Measurements from ENCODE around the gene FBXL13. TPM values are rescaled to one million over a fixed set of nuclear protein-coding genes. Genes with fewer than 3 reads are reported as not detected.
A peak's percentile ranks its signal among the peaks of the same experiment; 100 is the strongest.
"Not testable (repeated sequence)": the region's sequence is repeated elsewhere in the genome, so short reads cannot be mapped to it uniquely, and the experiment has no call there.

Gene FBXL13
- total and polyA plus RNA-seq, 2 experiments from 2014 or later, result 0.24 to 0.43 TPM

DNA sequence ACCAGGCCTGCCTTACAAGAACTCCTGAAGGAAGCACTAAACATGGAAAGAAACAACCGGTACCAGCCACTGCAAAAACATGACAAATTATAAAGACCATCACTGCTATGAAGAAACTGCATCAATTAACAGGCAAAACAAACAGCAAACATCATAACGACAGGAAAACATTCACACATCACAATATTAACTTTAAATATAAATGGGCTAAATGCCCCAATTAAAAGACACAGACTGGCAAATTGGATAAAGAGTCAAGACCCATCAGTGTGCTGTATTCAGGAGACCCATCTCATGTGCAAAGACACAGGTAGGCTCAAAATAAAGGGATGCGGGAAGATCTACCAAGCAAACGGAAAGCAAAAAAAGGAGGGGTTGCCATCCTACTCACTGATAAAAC is 120.2 kb downstream of the FBXL13 start:
- H3K4me3 ChIP-seq, result not testable (repeated sequence)
- WGBS, 2 experiments (ENCODE audit: low coverage in 1 of 2, low lambda C conversion rate in 2 of 2, missing lambda C conversion rate in 2 of 2), result 88 to 94% methylated on average over 4 of the region's 4 CpGs

GRCh38 chr7:102953406-102953805 is 121.2 kb downstream of the FBXL13 start:
- no peak overlapping the region for H3K4me2 ChIP-seq (ENCODE audit: unreplicated experiment)
- TF ChIP-seq EZH2phosphoT487 (IDR thresholded peaks at IDR 0.05; ENCODE audit: insufficient read depth, low read depth), result no peak
- TF ChIP-seq EZH2 (IDR thresholded peaks at IDR 0.05; ENCODE audit: insufficient read depth, poor library complexity, severe bottlenecking), result no peak
- H3K79me2 ChIP-seq (ENCODE audit: insufficient read depth), result no peaks in the 10 kb centered on the region
- no peaks in the 10 kb centered on the region for H3F3A ChIP-seq (ENCODE audit: insufficient read depth)
- no peaks in the 10 kb centered on the region for H3K27me3 ChIP-seq (replicated peaks; ENCODE audit: insufficient read depth)
- no peaks in the 10 kb centered on the region for H4K20me1 ChIP-seq (ENCODE audit: insufficient read depth)
- no peak overlapping the region for H3K27ac ChIP-seq
- no peaks in the 10 kb centered on the region for H3K9me3 ChIP-seq (ENCODE audit: low read depth)
- H2AFZ ChIP-seq, result no peak overlapping the region
- no peaks in the 10 kb centered on the region for H3K9me2 ChIP-seq (ENCODE audit: insufficient read depth)
- no peaks in the 10 kb centered on the region for H3K4me1 ChIP-seq (ENCODE audit: insufficient read depth)
- H3K4me3 ChIP-seq, result no peak overlapping the region
- in situ Hi-C loops (cut with MboI), result no loop called here
- no peak overlapping the region for H3K9ac ChIP-seq
- no peak for DNase-seq
- no peaks in the 10 kb centered on the region for H3K36me3 ChIP-seq (ENCODE audit: low read depth)

More for the DNA sequence above, 120.2 kb downstream of the FBXL13 start:
- H3K27me3 ChIP-seq (replicated peaks; ENCODE audit: insufficient read depth); H3K36me3 ChIP-seq (ENCODE audit: low read depth); H3K9me2 ChIP-seq (ENCODE audit: insufficient read depth); H3K4me1 ChIP-seq (ENCODE audit: insufficient read depth); H3F3A ChIP-seq (ENCODE audit: insufficient read depth); DNase-seq; H3K27ac ChIP-seq; H3K79me2 ChIP-seq (ENCODE audit: insufficient read depth); H4K20me1 ChIP-seq (ENCODE audit: insufficient read depth); H3K4me2 ChIP-seq (ENCODE audit: unreplicated experiment); in situ Hi-C loops (cut with MboI); H3K9me3 ChIP-seq (ENCODE audit: low read depth); H3K9ac ChIP-seq; H2AFZ ChIP-seq: not testable (repeated sequence)

- no peak overlapping the region for H3K27ac ChIP-seq
- no peaks in the 10 kb centered on the region for H3K79me2 ChIP-seq (ENCODE audit: insufficient read depth)
- no peak overlapping the region for H2AFZ ChIP-seq
- WGBS, 2 experiments (ENCODE audit: low coverage in 1 of 2, low lambda C conversion rate in 2 of 2, missing lambda C conversion rate in 2 of 2), result 81 to 89% methylated on average over 3 of the region's 3 CpGs
- no peak overlapping the region for H3K4me2 ChIP-seq (ENCODE audit: unreplicated experiment)
- no peaks in the 10 kb centered on the region for H3F3A ChIP-seq (ENCODE audit: insufficient read depth)
- no peaks in the 10 kb centered on the region for H3K4me1 ChIP-seq (ENCODE audit: insufficient read depth)
- H4K20me1 ChIP-seq (ENCODE audit: insufficient read depth), result no peaks in the 10 kb centered on the region
- in situ Hi-C loops (cut with MboI), result no loop called here
- no peaks in the 10 kb centered on the region for H3K36me3 ChIP-seq (ENCODE audit: low read depth)
- H3K9me3 ChIP-seq (ENCODE audit: low read depth), result no peaks in the 10 kb centered on the region
- no peaks in the 10 kb centered on the region for H3K9me2 ChIP-seq (ENCODE audit: insufficient read depth)
- no peak overlapping the region for H3K4me3 ChIP-seq
- H3K27me3 ChIP-seq (replicated peaks; ENCODE audit: insufficient read depth), result no peaks in the 10 kb centered on the region
- no peak for TF ChIP-seq EZH2phosphoT487 (IDR thresholded peaks at IDR 0.05; ENCODE audit: insufficient read depth, low read depth)
- no peak for TF ChIP-seq EZH2 (IDR thresholded peaks at IDR 0.05; ENCODE audit: insufficient read depth, poor library complexity, severe bottlenecking)
- DNase-seq, result no peak
- no peak overlapping the region for H3K9ac ChIP-seq
Measured at GRCh38 chr7:102951839-102952238, 122.8 kb downstream of the FBXL13 start.

DNA sequence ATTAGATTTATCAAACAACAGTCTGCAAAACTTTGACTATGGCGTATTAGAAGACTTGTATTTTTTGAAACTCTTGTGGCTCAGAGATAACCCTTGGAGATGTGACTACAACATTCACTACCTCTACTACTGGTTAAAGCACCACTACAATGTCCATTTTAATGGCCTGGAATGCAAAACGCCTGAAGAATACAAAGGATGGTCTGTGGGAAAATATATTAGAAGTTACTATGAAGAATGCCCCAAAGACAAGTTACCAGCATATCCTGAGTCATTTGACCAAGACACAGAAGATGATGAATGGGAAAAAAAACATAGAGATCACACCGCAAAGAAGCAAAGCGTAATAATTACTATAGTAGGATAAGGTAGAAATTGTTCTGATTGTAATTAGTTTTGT is 130.4 kb downstream of the FBXL13 start:
- no peak overlapping the region for H3K27ac ChIP-seq
- TF ChIP-seq EZH2 (IDR thresholded peaks at IDR 0.05; ENCODE audit: insufficient read depth, poor library complexity, severe bottlenecking) (no peak), EZH2phosphoT487 (IDR thresholded peaks at IDR 0.05; ENCODE audit: insufficient read depth, low read depth) (no peak)
- H4K20me1 ChIP-seq (ENCODE audit: insufficient read depth), result no peaks in the 10 kb centered on the region
- no peak overlapping the region for H3K4me3 ChIP-seq
- in situ Hi-C loops (cut with MboI), result no loop called here
- H2AFZ ChIP-seq, result no peak overlapping the region
- peaks cover 10% of the 10 kb centered on the region; the same call in 1 of the 2 replicates for H3K4me1 ChIP-seq (ENCODE audit: insufficient read depth)
- H3K27me3 ChIP-seq (replicated peaks; ENCODE audit: insufficient read depth), result no peaks in the 10 kb centered on the region
- H3F3A ChIP-seq (ENCODE audit: insufficient read depth), result no peaks in the 10 kb centered on the region
- H3K9me2 ChIP-seq (ENCODE audit: insufficient read depth), result no peaks in the 10 kb centered on the region
- H3K4me2 ChIP-seq (ENCODE audit: unreplicated experiment), result no peak overlapping the region
- H3K9ac ChIP-seq, result no peak overlapping the region
- 98 to 99% methylated on average over 4 of the region's 4 CpGs for WGBS, 2 experiments (ENCODE audit: low coverage in 1 of 2, low lambda C conversion rate in 2 of 2, missing lambda C conversion rate in 2 of 2)
- H3K36me3 ChIP-seq (ENCODE audit: low read depth), result no peaks in the 10 kb centered on the region
- DNase-seq, result no peak
- no peaks in the 10 kb centered on the region for H3K9me3 ChIP-seq (ENCODE audit: low read depth)
- no peaks in the 10 kb centered on the region for H3K79me2 ChIP-seq (ENCODE audit: insufficient read depth)

DNA sequence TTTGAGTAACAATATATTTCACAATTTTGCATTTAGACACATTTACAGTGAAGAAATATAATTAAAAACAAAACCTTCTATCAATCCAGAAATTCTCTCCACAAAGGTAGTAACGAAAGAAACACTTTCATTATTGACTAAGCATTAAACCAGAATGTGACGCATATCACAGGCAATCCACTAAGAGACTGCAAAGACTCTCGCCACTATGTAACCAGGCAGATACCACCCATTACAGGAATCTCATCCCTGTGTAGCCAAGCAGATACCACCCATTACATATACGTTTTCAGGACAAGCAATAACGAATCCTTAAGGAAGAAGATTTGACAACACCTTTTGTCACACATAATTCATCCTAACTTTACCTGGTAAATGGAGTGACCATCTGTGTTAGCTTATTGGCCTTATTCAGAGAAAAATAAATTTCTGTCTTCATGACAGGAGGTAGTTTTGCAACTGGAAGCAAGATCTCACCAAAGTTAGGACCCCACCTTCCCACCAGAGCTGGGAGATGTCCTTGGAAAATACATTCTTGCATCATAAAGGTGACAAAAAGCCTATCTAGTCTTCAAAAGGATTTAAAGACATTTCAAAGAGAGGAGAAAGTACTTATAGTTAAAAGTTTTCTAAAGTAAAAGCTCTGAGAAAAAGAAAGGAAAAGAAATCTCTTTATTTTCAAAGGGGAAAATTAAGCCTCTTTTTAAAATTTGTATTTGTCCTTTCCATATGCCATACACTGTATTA is 131.0 kb downstream of the FBXL13 start:
- Histone ChIP-seq H3K36me3 (ENCODE audit: low read depth) (no peaks in the 10 kb centered on the region), H3K27me3 (replicated peaks; ENCODE audit: insufficient read depth) (no peaks in the 10 kb centered on the region), H3K27ac (no peak overlapping the region), H3K4me3 (no peak overlapping the region), H3K79me2 (ENCODE audit: insufficient read depth) (no peaks in the 10 kb centered on the region), H3K9me2 (ENCODE audit: insufficient read depth) (no peaks in the 10 kb centered on the region), H3K4me2 (ENCODE audit: unreplicated experiment) (peak overlapping the region; percentile 22), H3K9ac (no peak overlapping the region), H2AFZ (no peak overlapping the region), H4K20me1 (ENCODE audit: insufficient read depth) (no peaks in the 10 kb centered on the region), H3K9me3 (ENCODE audit: low read depth) (no peaks in the 10 kb centered on the region), H3F3A (ENCODE audit: insufficient read depth) (no peaks in the 10 kb centered on the region), H3K4me1 (ENCODE audit: insufficient read depth) (peaks cover 10% of the 10 kb centered on the region; the same call in 1 of the 2 replicates)
- in situ Hi-C loops (cut with MboI), result no loop called here
- no peak for TF ChIP-seq EZH2phosphoT487 (IDR thresholded peaks at IDR 0.05; ENCODE audit: insufficient read depth, low read depth)
- TF ChIP-seq EZH2 (IDR thresholded peaks at IDR 0.05; ENCODE audit: insufficient read depth, poor library complexity, severe bottlenecking), result no peak
- DNase-seq, result peak; percentile 23
- WGBS, 2 experiments (ENCODE audit: low coverage in 1 of 2, low lambda C conversion rate in 2 of 2, missing lambda C conversion rate in 2 of 2), result 45 to 54% methylated on average over 5 of the region's 5 CpGs

All from GM23248 (cell line).